Smooth muscle cell (in vitro differentiated cells): ENCODE results near the gene CRTC1. TPM values are rescaled to one million over a fixed set of nuclear protein-coding genes. Genes with fewer than 3 reads are reported as not detected.

Experiments
- DNase-seq: peaks from one replicate; lab custom pipeline; 2025; ENCODE audit not compliant: unreplicated experiment; lab: John Stamatoyannopoulos, UW
- H2AFZ ChIP-seq: fragments of 200-600 bp; sonication (generic); 2 replicates; pipeline ENCODE4 v1.6.0; 2016; ENCODE audit warnings: antibody characterized with exemption, low read depth, mild to moderate bottlenecking
- H3F3A ChIP-seq: fragments of 200-600 bp; sonication (generic); 2 replicates; pipeline ENCODE4 v1.6.0; 2017; ENCODE audit warnings: antibody characterized with exemption, low read depth
- H3K27ac ChIP-seq: fragments of 200-600 bp; sonication (generic); 2 replicates; pipeline ENCODE4 v1.5.1; 2016; ENCODE audit warnings: low read depth, mild to moderate bottlenecking
- H3K27me3 ChIP-seq: fragments of 200-600 bp; sonication (generic); 2 replicates; pipeline ENCODE4 v1.6.1; 2016; ENCODE audit warnings: low read depth, mild to moderate bottlenecking
- H3K36me3 ChIP-seq: fragments of 200-600 bp; sonication (generic); 2 replicates; pipeline ENCODE4 v1.5.1; 2016; ENCODE audit warnings: low read depth
- H3K4me1 ChIP-seq: fragments of 200-600 bp; sonication (generic); 2 replicates; pipeline ENCODE4 v1.5.1; 2016; ENCODE audit warnings: low read depth
- H3K4me2 ChIP-seq: fragments of 200-600 bp; sonication (generic); 2 replicates; pipeline ENCODE4 v1.6.0; 2016; ENCODE audit warnings: mild to moderate bottlenecking
- H3K4me3 ChIP-seq: fragments of 200-600 bp; sonication (generic); 2 replicates; pipeline ENCODE4 v1.5.1; 2016; ENCODE audit warnings: mild to moderate bottlenecking
- H3K79me2 ChIP-seq: fragments of 200-600 bp; sonication (generic); 2 replicates; pipeline ENCODE4 v1.6.0; 2016; ENCODE audit warnings: low read depth, mild to moderate bottlenecking
- H3K9ac ChIP-seq: fragments of 200-600 bp; sonication (generic); 2 replicates; pipeline ENCODE4 v1.6.0; 2016; ENCODE audit warnings: low read depth
- H3K9me3 ChIP-seq: fragments of 200-600 bp; sonication (generic); replicated peaks from 2 replicates; pipeline ENCODE4 v1.5.1; 2016; ENCODE audit warnings: low read depth
- H4K20me1 ChIP-seq: fragments of 200-600 bp; sonication (generic); 2 replicates; pipeline ENCODE4 v1.6.0; 2016; ENCODE audit warnings: low read depth
- WGBS: methylation state at CpG from one replicate; pipeline ENCODE4 v1.1.7; 2016; ENCODE audit warnings: low lambda C conversion rate; 5-methylcytosine and 5-hydroxymethylcytosine counted together
- polyA plus RNA-seq: library from polyadenylated mRNA; unstranded; fragments of >200 nt; fragmentation: Nextera tagmentation; extraction: Ambion mirVana; gene quantifications from 2 replicates; pipeline ENCODE4 v1.2.1, GENCODE V29; 2016
- total RNA-seq: library from RNA; depleted of rRNA; stranded (reverse); fragments of >200 nt; gene quantifications from 2 replicates; pipeline ENCODE4 v1.2.3, GENCODE V29; 2014
- TF ChIP-seq, protein P1 (sequence below): fragments of 200-600 bp; sonication (generic); IDR thresholded peaks from 2 replicates; pipeline ENCODE4 v1.5.1; 2017; ENCODE audit warnings: borderline replicate concordance, mild to moderate bottlenecking, antibody characterized with exemption; ENCODE audit not compliant: insufficient read depth, poor library complexity, severe bottlenecking

Gene CRTC1
- total and polyA plus RNA-seq, 2 experiments from 2014 or later, result 1.6 to 3.1 TPM

DNA sequence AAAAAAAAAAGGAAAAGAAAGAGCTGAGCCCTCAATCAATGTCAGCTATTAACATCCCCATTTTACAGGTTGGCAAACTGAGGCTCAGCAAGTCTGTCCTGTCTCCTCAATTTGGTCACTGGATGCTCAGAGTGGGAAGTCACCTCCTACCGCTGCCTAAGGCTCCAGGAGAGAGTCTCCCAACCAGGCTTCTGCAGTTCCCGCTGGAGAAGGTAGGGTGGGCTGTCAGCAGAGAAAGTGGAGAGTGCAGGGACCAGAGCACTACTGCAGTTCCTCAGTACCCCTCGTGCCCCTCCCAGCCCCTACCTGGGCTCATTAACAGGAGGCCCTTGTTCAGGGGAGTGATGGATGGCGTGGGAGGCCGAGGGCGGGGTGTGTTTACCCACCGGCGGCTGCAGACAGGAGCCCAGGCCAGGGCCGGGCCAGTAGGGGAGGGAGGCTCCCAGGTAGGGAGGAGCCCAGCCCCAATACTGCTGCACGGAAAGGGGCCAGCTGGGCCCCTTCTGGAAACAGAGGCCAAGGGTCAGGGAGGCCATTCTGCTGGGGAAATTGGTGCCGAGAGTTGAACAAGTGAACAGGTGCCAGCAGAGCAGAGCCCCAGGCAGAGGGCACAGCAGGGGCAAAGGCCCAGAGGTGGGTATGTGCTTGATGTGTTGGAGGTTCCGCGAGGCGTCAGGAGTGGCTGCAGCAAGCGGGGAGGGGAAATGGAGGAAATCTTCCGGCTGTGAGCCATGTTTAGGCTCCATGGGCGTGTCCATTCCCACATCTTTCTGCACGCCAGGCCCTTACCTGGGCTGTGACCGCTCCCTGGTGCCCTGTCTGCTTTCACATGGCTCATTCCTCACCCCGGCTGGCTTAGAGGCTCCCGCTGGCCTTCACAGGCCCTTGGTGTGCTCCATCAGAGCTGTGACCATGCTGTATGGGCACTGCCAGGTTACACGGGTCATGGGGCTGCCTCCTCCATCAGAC is 115.2 kb downstream of the CRTC1 start:
- DNase-seq, result no peak
- WGBS, result 77% methylated on average over 16 of the region's 22 CpGs

DNA sequence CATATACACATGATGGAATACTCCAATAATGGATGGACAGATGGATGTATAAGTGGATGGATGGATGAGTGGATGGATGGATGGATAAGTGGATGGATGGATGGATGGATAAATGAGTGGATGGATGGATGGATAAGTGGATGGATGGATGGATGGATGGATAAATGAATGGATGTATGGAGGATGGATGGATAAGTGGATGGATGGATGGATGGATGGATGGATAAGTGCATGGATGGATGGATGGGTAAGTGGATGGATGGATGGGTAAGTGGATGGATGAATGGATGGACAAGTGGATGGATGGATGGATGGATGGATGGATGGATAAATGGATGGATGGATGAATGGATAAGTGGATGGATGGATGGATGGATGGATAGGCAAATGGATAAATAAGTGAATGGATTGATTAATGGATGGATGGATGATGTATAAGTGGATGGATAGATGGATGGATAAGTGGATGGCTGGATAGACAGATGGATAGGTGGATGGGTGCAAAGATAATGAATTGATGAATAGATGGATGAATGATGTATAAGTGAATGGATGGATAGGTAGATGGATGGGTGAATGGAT is 116.0 kb downstream of the CRTC1 start:
- Histone ChIP-seq H2AFZ (no peak overlapping the region), H3K4me2 (no peak overlapping the region), H3F3A (no peaks in the 10 kb centered on the region), H3K79me2 (no peaks in the 10 kb centered on the region), H3K27ac (no peak overlapping the region), H3K4me1 (peaks cover 6% of the 10 kb centered on the region), H3K9me3 (no peaks in the 10 kb centered on the region), H3K27me3 (peaks cover 16% of the 10 kb centered on the region), H3K9ac (no peak overlapping the region), H3K36me3 (no peaks in the 10 kb centered on the region), H3K4me3 (no peak overlapping the region), H4K20me1 (no peaks in the 10 kb centered on the region)
- DNase-seq, result no peak
- TF ChIP-seq, protein P1, sequence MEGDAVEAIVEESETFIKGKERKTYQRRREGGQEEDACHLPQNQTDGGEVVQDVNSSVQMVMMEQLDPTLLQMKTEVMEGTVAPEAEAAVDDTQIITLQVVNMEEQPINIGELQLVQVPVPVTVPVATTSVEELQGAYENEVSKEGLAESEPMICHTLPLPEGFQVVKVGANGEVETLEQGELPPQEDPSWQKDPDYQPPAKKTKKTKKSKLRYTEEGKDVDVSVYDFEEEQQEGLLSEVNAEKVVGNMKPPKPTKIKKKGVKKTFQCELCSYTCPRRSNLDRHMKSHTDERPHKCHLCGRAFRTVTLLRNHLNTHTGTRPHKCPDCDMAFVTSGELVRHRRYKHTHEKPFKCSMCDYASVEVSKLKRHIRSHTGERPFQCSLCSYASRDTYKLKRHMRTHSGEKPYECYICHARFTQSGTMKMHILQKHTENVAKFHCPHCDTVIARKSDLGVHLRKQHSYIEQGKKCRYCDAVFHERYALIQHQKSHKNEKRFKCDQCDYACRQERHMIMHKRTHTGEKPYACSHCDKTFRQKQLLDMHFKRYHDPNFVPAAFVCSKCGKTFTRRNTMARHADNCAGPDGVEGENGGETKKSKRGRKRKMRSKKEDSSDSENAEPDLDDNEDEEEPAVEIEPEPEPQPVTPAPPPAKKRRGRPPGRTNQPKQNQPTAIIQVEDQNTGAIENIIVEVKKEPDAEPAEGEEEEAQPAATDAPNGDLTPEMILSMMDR, result no peak

More for the DNA sequence above, 115.2 kb downstream of the CRTC1 start:
- Histone ChIP-seq H3K4me1 (peaks cover 6% of the 10 kb centered on the region), H3F3A (no peaks in the 10 kb centered on the region), H3K4me3 (no peak overlapping the region), H3K79me2 (no peaks in the 10 kb centered on the region), H2AFZ (no peak overlapping the region), H3K4me2 (no peak overlapping the region), H4K20me1 (no peaks in the 10 kb centered on the region), H3K36me3 (no peaks in the 10 kb centered on the region), H3K9ac (no peak overlapping the region), H3K9me3 (no peaks in the 10 kb centered on the region), H3K27me3 (peaks cover 16% of the 10 kb centered on the region), H3K27ac (no peak overlapping the region)
- TF ChIP-seq, protein P1, result no peak

DNA sequence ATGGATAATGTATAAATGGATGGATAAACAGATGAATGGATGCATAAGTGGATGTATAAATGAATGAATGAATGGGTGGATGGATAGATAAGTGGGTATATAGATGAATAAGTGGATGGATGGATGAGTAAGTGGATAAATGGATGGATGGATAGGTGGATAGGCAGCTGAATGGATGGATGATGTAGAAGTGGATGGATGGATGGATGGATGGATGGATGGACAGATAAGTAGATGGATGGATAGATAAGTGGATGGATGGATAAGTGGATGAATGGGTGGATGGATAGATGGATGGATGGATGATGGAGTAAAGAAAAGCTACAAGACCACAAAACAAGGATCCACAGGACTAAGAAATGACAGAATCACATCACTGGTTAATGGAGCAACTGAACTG is 116.6 kb downstream of the CRTC1 start:
- no peak overlapping the region for H3K4me2 ChIP-seq
- no peaks in the 10 kb centered on the region for H3K9me3 ChIP-seq
- no peaks in the 10 kb centered on the region for H4K20me1 ChIP-seq
- no peak for DNase-seq
- peaks cover 6% of the 10 kb centered on the region for H3K4me1 ChIP-seq
- H3K27ac ChIP-seq, result no peak overlapping the region
- peaks cover 16% of the 10 kb centered on the region for H3K27me3 ChIP-seq
- no peaks in the 10 kb centered on the region for H3K79me2 ChIP-seq
- H2AFZ ChIP-seq, result no peak overlapping the region
- TF ChIP-seq, protein P1, result no peak
- no peak overlapping the region for H3K9ac ChIP-seq
- no peaks in the 10 kb centered on the region for H3F3A ChIP-seq
- no peak overlapping the region for H3K4me3 ChIP-seq
- H3K36me3 ChIP-seq, result no peaks in the 10 kb centered on the region
